Smooth muscle cell (in vitro differentiated cells): ENCODE results near the gene FKTN. TPM values are rescaled to one million over a fixed set of nuclear protein-coding genes. Genes with fewer than 3 reads are reported as not detected.

ENCODE experiments used
- DNase-seq: peaks from one replicate; lab custom pipeline; 2025; ENCODE audit not compliant: unreplicated experiment; lab: John Stamatoyannopoulos, UW
- H2AFZ ChIP-seq: fragments of 200-600 bp; sonication (generic); 2 replicates; pipeline ENCODE4 v1.6.0; 2016; ENCODE audit warnings: antibody characterized with exemption, low read depth, mild to moderate bottlenecking
- H3F3A ChIP-seq: fragments of 200-600 bp; sonication (generic); 2 replicates; pipeline ENCODE4 v1.6.0; 2017; ENCODE audit warnings: antibody characterized with exemption, low read depth
- H3K27ac ChIP-seq: fragments of 200-600 bp; sonication (generic); 2 replicates; pipeline ENCODE4 v1.5.1; 2016; ENCODE audit warnings: low read depth, mild to moderate bottlenecking
- H3K27me3 ChIP-seq: fragments of 200-600 bp; sonication (generic); 2 replicates; pipeline ENCODE4 v1.6.1; 2016; ENCODE audit warnings: low read depth, mild to moderate bottlenecking
- H3K36me3 ChIP-seq: fragments of 200-600 bp; sonication (generic); 2 replicates; pipeline ENCODE4 v1.5.1; 2016; ENCODE audit warnings: low read depth
- H3K4me1 ChIP-seq: fragments of 200-600 bp; sonication (generic); 2 replicates; pipeline ENCODE4 v1.5.1; 2016; ENCODE audit warnings: low read depth
- H3K4me2 ChIP-seq: fragments of 200-600 bp; sonication (generic); 2 replicates; pipeline ENCODE4 v1.6.0; 2016; ENCODE audit warnings: mild to moderate bottlenecking
- H3K4me3 ChIP-seq: fragments of 200-600 bp; sonication (generic); 2 replicates; pipeline ENCODE4 v1.5.1; 2016; ENCODE audit warnings: mild to moderate bottlenecking
- H3K79me2 ChIP-seq: fragments of 200-600 bp; sonication (generic); 2 replicates; pipeline ENCODE4 v1.6.0; 2016; ENCODE audit warnings: low read depth, mild to moderate bottlenecking
- H3K9ac ChIP-seq: fragments of 200-600 bp; sonication (generic); 2 replicates; pipeline ENCODE4 v1.6.0; 2016; ENCODE audit warnings: low read depth
- H3K9me3 ChIP-seq: fragments of 200-600 bp; sonication (generic); replicated peaks from 2 replicates; pipeline ENCODE4 v1.5.1; 2016; ENCODE audit warnings: low read depth
- H4K20me1 ChIP-seq: fragments of 200-600 bp; sonication (generic); 2 replicates; pipeline ENCODE4 v1.6.0; 2016; ENCODE audit warnings: low read depth
- CTCF ChIP-seq: fragments of 200-600 bp; sonication (generic); IDR thresholded peaks from 2 replicates; pipeline ENCODE4 v1.5.1; 2017; ENCODE audit warnings: borderline replicate concordance, mild to moderate bottlenecking, antibody characterized with exemption; ENCODE audit not compliant: insufficient read depth, poor library complexity, severe bottlenecking
- WGBS: methylation state at CpG from one replicate; pipeline ENCODE4 v1.1.7; 2016; ENCODE audit warnings: low lambda C conversion rate; 5-methylcytosine and 5-hydroxymethylcytosine counted together
- polyA plus RNA-seq: library from polyadenylated mRNA; unstranded; fragments of >200 nt; fragmentation: Nextera tagmentation; extraction: Ambion mirVana; gene quantifications from 2 replicates; pipeline ENCODE4 v1.2.1, GENCODE V29; 2016
- total RNA-seq: library from RNA; depleted of rRNA; stranded (reverse); fragments of >200 nt; gene quantifications from 2 replicates; pipeline ENCODE4 v1.2.3, GENCODE V29; 2014

The FKTN gene
- total and polyA plus RNA-seq, 2 experiments from 2014 or later, result 6.2 to 11.7 TPM

DNA sequence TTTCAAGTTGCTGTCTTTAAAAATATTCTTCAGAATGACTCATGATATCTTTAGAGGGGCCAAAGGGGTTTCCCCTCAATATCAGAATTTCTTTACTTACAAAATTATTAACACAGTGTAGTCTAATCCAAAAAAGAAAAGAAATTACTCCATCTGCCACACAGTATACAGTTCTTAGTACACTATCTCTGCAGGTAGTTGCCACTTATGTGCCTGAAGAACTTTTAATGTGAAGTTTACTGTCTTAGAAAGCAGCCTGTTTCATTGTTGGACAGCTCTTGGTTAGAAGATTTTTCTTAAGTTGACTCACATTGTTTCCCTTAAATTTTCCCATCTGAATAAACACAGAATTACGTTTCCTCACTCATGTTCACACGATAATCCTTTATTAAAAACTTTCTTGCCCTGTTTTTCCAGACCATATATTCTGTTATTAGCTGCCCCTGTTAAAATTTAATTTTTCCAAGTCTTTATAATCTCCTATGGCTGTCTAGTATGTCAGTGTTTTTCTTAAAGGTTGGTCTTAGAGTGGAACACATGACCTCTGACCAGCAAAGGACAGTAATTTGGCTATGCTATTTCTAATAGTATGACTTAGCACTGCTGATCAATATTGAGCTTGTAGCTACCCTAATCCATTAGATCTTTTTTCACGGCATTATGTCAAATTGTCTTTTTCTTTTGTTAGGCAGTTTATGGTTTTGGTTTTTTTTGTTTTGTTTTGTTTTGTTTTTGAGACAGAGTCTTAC is 21.8 kb upstream of the FKTN start:
- Histone ChIP-seq H3K4me3 (no peak overlapping the region), H3K9ac (no peak overlapping the region), H3K27me3 (no peaks in the 10 kb centered on the region), H4K20me1 (no peaks in the 10 kb centered on the region), H3K36me3 (no peaks in the 10 kb centered on the region), H3K9me3 (no peaks in the 10 kb centered on the region), H3F3A (no peaks in the 10 kb centered on the region), H3K79me2 (no peaks in the 10 kb centered on the region), H3K4me1 (no peaks in the 10 kb centered on the region), H3K4me2 (no peak overlapping the region), H2AFZ (no peak overlapping the region), H3K27ac (no peak overlapping the region)
- no peak for DNase-seq
- 96% methylated on average over 3 of the region's 3 CpGs for WGBS
- no peak for TF ChIP-seq CTCF

- H3K9me3 ChIP-seq, result no peaks in the 10 kb centered on the region
- H2AFZ ChIP-seq, result no peak overlapping the region
- no peak overlapping the region for H3K9ac ChIP-seq
- H3K4me2 ChIP-seq, result no peak overlapping the region
- no peaks in the 10 kb centered on the region for H3K4me1 ChIP-seq
- H3K27me3 ChIP-seq, result no peaks in the 10 kb centered on the region
- no peaks in the 10 kb centered on the region for H3K79me2 ChIP-seq
- no peak overlapping the region for H3K27ac ChIP-seq
- H3K36me3 ChIP-seq, result no peaks in the 10 kb centered on the region
- no peaks in the 10 kb centered on the region for H4K20me1 ChIP-seq
- no peak for DNase-seq
- no peak for TF ChIP-seq CTCF
- no peaks in the 10 kb centered on the region for H3F3A ChIP-seq
- H3K4me3 ChIP-seq, result no peak overlapping the region
- 93% methylated on average over 1 of the region's 1 CpG for WGBS
These were observed 18.5 kb upstream of the FKTN start for GRCh38 chr9:105539452-105539851.

DNA sequence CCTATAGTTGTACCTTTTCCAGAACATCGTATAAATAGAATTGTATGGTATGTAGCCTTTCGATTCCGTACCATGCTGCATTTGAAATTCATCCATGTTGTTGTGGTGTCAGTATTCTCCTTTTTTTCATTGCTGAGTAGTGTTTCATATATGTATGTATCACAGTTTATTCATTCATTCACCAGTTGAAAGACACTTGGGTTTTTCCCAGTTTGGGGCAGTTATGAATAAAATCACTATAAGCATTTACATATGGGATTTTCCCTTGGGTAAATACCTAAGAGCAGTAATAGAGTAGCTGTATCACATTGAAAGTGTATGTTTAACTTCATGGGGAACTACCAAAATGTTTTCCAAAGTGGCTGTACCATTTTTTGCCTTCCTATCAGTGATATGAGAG is 16.1 kb upstream of the FKTN start:
- Histone ChIP-seq H3K36me3 (no peaks in the 10 kb centered on the region), H3K4me2 (no peak overlapping the region), H3K9me3 (no peaks in the 10 kb centered on the region), H3K9ac (no peak overlapping the region), H3K79me2 (no peaks in the 10 kb centered on the region), H3K4me1 (no peaks in the 10 kb centered on the region), H2AFZ (no peak overlapping the region), H3F3A (no peaks in the 10 kb centered on the region), H3K27ac (no peak overlapping the region), H3K27me3 (no peaks in the 10 kb centered on the region), H4K20me1 (no peaks in the 10 kb centered on the region), H3K4me3 (no peak overlapping the region)
- no peak for TF ChIP-seq CTCF
- DNase-seq, result no peak
- WGBS, result 95% methylated on average over 3 of the region's 3 CpGs

DNA sequence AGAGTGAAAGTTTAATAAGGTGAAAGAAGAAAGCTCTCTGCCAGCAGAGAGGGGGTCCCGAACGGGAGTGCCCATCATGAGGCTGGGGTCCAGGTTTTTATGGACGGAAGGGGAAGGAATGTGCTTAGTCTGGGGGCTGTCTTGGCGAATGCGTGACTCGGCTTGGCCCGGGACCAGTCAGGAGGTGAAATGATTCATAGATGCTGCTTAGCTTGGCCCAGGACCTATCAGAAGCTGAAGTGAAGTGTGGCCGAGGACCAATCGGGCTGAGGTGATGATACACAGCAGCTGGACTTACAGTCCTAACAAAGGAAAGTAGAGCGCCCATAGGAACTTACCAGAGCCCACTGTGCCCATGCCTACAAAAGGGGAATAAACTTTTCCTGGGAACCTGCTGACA is 3.9 kb upstream of the FKTN start:
- H4K20me1 ChIP-seq, result no peaks in the 10 kb centered on the region
- H3K4me1 ChIP-seq, result peaks cover 7% of the 10 kb centered on the region
- no peak overlapping the region for H3K4me3 ChIP-seq
- H3K79me2 ChIP-seq, result peaks cover 8% of the 10 kb centered on the region
- no peak overlapping the region for H3K27ac ChIP-seq
- H2AFZ ChIP-seq, result no peak overlapping the region
- no peaks in the 10 kb centered on the region for H3K36me3 ChIP-seq
- DNase-seq, result no peak
- no peak overlapping the region for H3K4me2 ChIP-seq
- H3F3A ChIP-seq, result no peaks in the 10 kb centered on the region
- 91% methylated on average over 10 of the region's 10 CpGs for WGBS
- no peaks in the 10 kb centered on the region for H3K9me3 ChIP-seq
- H3K27me3 ChIP-seq, result no peaks in the 10 kb centered on the region
- H3K9ac ChIP-seq, result no peak overlapping the region
- no peak for TF ChIP-seq CTCF
